ENCODE results near the gene TESMIN.

GRCh38 chr11:68756171-68756766 lies 4.9 kb upstream of the TESMIN start:
- no peak for TF ChIP-seq POLR2A (IDR thresholded peaks at IDR 0.05)
- TF ChIP-seq, protein P1, sequence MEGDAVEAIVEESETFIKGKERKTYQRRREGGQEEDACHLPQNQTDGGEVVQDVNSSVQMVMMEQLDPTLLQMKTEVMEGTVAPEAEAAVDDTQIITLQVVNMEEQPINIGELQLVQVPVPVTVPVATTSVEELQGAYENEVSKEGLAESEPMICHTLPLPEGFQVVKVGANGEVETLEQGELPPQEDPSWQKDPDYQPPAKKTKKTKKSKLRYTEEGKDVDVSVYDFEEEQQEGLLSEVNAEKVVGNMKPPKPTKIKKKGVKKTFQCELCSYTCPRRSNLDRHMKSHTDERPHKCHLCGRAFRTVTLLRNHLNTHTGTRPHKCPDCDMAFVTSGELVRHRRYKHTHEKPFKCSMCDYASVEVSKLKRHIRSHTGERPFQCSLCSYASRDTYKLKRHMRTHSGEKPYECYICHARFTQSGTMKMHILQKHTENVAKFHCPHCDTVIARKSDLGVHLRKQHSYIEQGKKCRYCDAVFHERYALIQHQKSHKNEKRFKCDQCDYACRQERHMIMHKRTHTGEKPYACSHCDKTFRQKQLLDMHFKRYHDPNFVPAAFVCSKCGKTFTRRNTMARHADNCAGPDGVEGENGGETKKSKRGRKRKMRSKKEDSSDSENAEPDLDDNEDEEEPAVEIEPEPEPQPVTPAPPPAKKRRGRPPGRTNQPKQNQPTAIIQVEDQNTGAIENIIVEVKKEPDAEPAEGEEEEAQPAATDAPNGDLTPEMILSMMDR (IDR thresholded peaks at IDR 0.05) = no peak
